Neutrophil (primary cell): Measurements from ENCODE around the gene NXPE4.

Experiments used
- H3K27ac ChIP-seq: fragments of 200-600 bp; sonication (generic); 2 replicates; pipeline ENCODE4 v1.5.1; 2016; ENCODE audit warnings: mild to moderate bottlenecking, moderate library complexity
- H3K27me3 ChIP-seq: fragments of 200-600 bp; sonication (generic); 2 replicates; pipeline ENCODE4 v1.6.0; 2016; ENCODE audit warnings: mild to moderate bottlenecking
- H3K36me3 ChIP-seq: fragments of 200-600 bp; sonication (generic); 2 replicates; pipeline ENCODE4 v1.5.1; 2017
- H3K4me1 ChIP-seq, 2 experiments: fragments of 200-600 bp in 1 of 2; sonication (generic) in 1 of 2; 1 replicate in 1 of 2; 2 replicates in 1 of 2; pipeline versions ENCODE4 v1.5.1 to v1.6.1; 2013 to 2016; ENCODE audit warnings: low read depth in 1 of 2, low read length in 1 of 2, mild to moderate bottlenecking in 1 of 2, moderate library complexity in 1 of 2; ENCODE audit not compliant: control insufficient read depth in 1 of 2, insufficient read depth in 1 of 2
- H3K4me3 ChIP-seq, 2 experiments: fragments of 200-600 bp in 1 of 2; sonication (generic) in 1 of 2; 1 replicate in 1 of 2; 2 replicates in 1 of 2; pipeline ENCODE4 v1.5.1; 2013 to 2016; ENCODE audit warnings: low read depth in 1 of 2, low read length in 1 of 2, mild to moderate bottlenecking in 1 of 2, moderate library complexity in 1 of 2
- H3K9me3 ChIP-seq: fragments of 200-600 bp; sonication (generic); 2 replicates; pipeline ENCODE4 v1.5.1; 2016
- CTCF ChIP-seq: fragments of 200-600 bp; sonication (generic); IDR thresholded peaks from 2 replicates; pipeline ENCODE4 v1.5.1; 2016; ENCODE audit warnings: antibody characterized with exemption

The NXPE4 gene

GRCh38 chr11:114571712-114572111 is 23.9 kb downstream of the NXPE4 start:
- H3K9me3 ChIP-seq, result no peaks in the 10 kb centered on the region
- no peaks in the 10 kb centered on the region for H3K4me1 ChIP-seq
- H3K27me3 ChIP-seq, result no peaks in the 10 kb centered on the region
- no peaks in the 10 kb centered on the region for H3K36me3 ChIP-seq
- H3K4me3 ChIP-seq, result no peak overlapping the region
- H3K27ac ChIP-seq, result no peak overlapping the region
- no peak for TF ChIP-seq CTCF

- no peaks in the 10 kb centered on the region for H3K36me3 ChIP-seq
- H3K9me3 ChIP-seq, result no peaks in the 10 kb centered on the region
- no peaks in the 10 kb centered on the region for H3K4me1 ChIP-seq
- no peak overlapping the region for H3K4me3 ChIP-seq
- TF ChIP-seq CTCF, result no peak
- H3K27me3 ChIP-seq, result no peaks in the 10 kb centered on the region
- no peak overlapping the region for H3K27ac ChIP-seq
Observed at GRCh38 chr11:114569801-114570200, 25.8 kb downstream of the NXPE4 start.

GRCh38 chr11:114566276-114566675 is 29.3 kb downstream of the NXPE4 start:
- Histone ChIP-seq H3K36me3 (no peaks in the 10 kb centered on the region), H3K27me3 (no peaks in the 10 kb centered on the region), H3K9me3 (no peaks in the 10 kb centered on the region), H3K4me3 (no peak overlapping the region), H3K27ac (no peak overlapping the region), H3K4me1 (no peaks in the 10 kb centered on the region)
- no peak for TF ChIP-seq CTCF

GRCh38 chr11:114564831-114565230 is 30.8 kb downstream of the NXPE4 start:
- Histone ChIP-seq H3K36me3 (no peaks in the 10 kb centered on the region), H3K4me1 (no peaks in the 10 kb centered on the region), H3K27me3 (no peaks in the 10 kb centered on the region), H3K4me3 (no peak overlapping the region), H3K27ac (no peak overlapping the region), H3K9me3 (no peaks in the 10 kb centered on the region)
- TF ChIP-seq CTCF, result no peak

GRCh38 chr11:114563077-114563476 is 32.5 kb downstream of the NXPE4 start:
- no peak overlapping the region for H3K4me3 ChIP-seq
- no peak overlapping the region for H3K27ac ChIP-seq
- H3K4me1 ChIP-seq, result no peaks in the 10 kb centered on the region
- no peaks in the 10 kb centered on the region for H3K36me3 ChIP-seq
- TF ChIP-seq CTCF, result no peak
- H3K27me3 ChIP-seq, result no peaks in the 10 kb centered on the region
- H3K9me3 ChIP-seq, result no peaks in the 10 kb centered on the region
